OCI-LY1 (cell line): ENCODE measurements around the gene NCOR2.

Source experiments
- CTCF ChIP-seq: fragments of 200-600 bp; sonication (generic), shearing (Covaris generic); IDR thresholded peaks from 2 replicates; pipeline ENCODE4 v1.5.1; 2017; ENCODE audit warnings: mild to moderate bottlenecking, antibody characterized with exemption, low read length, moderate library complexity, mixed read lengths
- EZH2 ChIP-seq: fragments of 200-600 bp; sonication (generic), shearing (Covaris generic); IDR thresholded peaks from 2 replicates; pipeline ENCODE4 v1.8.0; 2017; ENCODE audit warnings: borderline replicate concordance, mixed run types, mild to moderate bottlenecking, antibody characterized with exemption, low read length, moderate library complexity, mixed read lengths

GRCh38 chr12:124586756-124587155, 19.3 kb upstream of the NCOR2 start:
- TF ChIP-seq CTCF, result no peak
- TF ChIP-seq EZH2, result no peak
